GM18508 (cell line): ENCODE measurements around the gene EXOC4.

Experiments used
- ATAC-seq: cut with Tn5 transposase; IDR thresholded peaks from one replicate; pipeline ENCODE4 v1.9.1; 2021; ENCODE audit warnings: moderate number of reproducible peaks; ENCODE audit not compliant: insufficient read depth, unreplicated experiment

Gene EXOC4

GRCh38 chr7:133796782-133797745 lies 544.2 kb downstream of the EXOC4 start:
- ATAC-seq, result no peak

GRCh38 chr7:133797818-133798520 lies 545.1 kb downstream of the EXOC4 start:
- ATAC-seq, result no peak

- no peak for ATAC-seq
Observed at GRCh38 chr7:133801341-133801740, 548.5 kb downstream of the EXOC4 start.

GRCh38 chr7:133804127-133804526 lies 551.2 kb downstream of the EXOC4 start:
- ATAC-seq, result no peak

- no peak for ATAC-seq
Observed at GRCh38 chr7:133805426-133805825, 552.5 kb downstream of the EXOC4 start.

GRCh38 chr7:133807624-133808492 lies 555.0 kb downstream of the EXOC4 start:
- ATAC-seq, result no peak

GRCh38 chr7:133808493-133808866 lies 555.6 kb downstream of the EXOC4 start:
- ATAC-seq, result no peak

- no peak for ATAC-seq
Observed at GRCh38 chr7:133812877-133813276, 560.0 kb downstream of the EXOC4 start.

GRCh38 chr7:133815611-133816210 lies 562.8 kb downstream of the EXOC4 start:
- ATAC-seq, result no peak

GRCh38 chr7:133819695-133820094 lies 566.8 kb downstream of the EXOC4 start:
- ATAC-seq, result no peak

- no peak for ATAC-seq
Observed at GRCh38 chr7:133820584-133820983, 567.7 kb downstream of the EXOC4 start.

- no peak for ATAC-seq
Observed at GRCh38 chr7:133821171-133821570, 568.3 kb downstream of the EXOC4 start.

GRCh38 chr7:133822001-133822641 lies 569.2 kb downstream of the EXOC4 start:
- ATAC-seq, result no peak

- ATAC-seq, result no peak
Observed at GRCh38 chr7:133822868-133823552, 570.1 kb downstream of the EXOC4 start.

- no peak for ATAC-seq
Observed at GRCh38 chr7:133824132-133824531, 571.3 kb downstream of the EXOC4 start.

GRCh38 chr7:133827707-133828623 lies 575.1 kb downstream of the EXOC4 start:
- no peak for ATAC-seq

GRCh38 chr7:133828906-133829305 lies 576.0 kb downstream of the EXOC4 start:
- no peak for ATAC-seq

GRCh38 chr7:133829336-133829897 lies 576.5 kb downstream of the EXOC4 start:
- no peak for ATAC-seq
